Measurements from ENCODE around the gene INSRR. TPM values are rescaled to one million over a fixed set of nuclear protein-coding genes. Genes with fewer than 3 reads are reported as not detected.

The INSRR gene
- total RNA-seq, 6 experiments from 2014 or later = not detected

GRCh38 chr1:156815307-156815826, 43.5 kb downstream of the INSRR start:
- Mint-ChIP-seq H3K4me3 (peak overlapping the region; percentile 25), H3K4me1 (ENCODE audit: low read depth) (peaks cover 43% of the 10 kb centered on the region), H3K27ac (peak overlapping the region; percentile 73), H3K9me3 (no peaks in the 10 kb centered on the region), H3K36me3 (ENCODE audit: low read depth) (no peaks in the 10 kb centered on the region), H3K27me3 (ENCODE audit: insufficient read depth) (peaks cover 12% of the 10 kb centered on the region)
- TF ChIP-seq CTCF (IDR thresholded peaks at IDR 0.05) = peak; percentile 52
- DNase-seq = peak; percentile 77

- TF ChIP-seq CTCF (IDR thresholded peaks at IDR 0.05) = no peak
- H3K27ac Mint-ChIP-seq = peak overlapping the region; percentile 73; the same call in 1 of the 2 replicates
- no peak for DNase-seq
- H3K9me3 Mint-ChIP-seq = no peaks in the 10 kb centered on the region
- peaks cover 12% of the 10 kb centered on the region for H3K27me3 Mint-ChIP-seq (ENCODE audit: insufficient read depth)
- H3K4me1 Mint-ChIP-seq (ENCODE audit: low read depth) = peaks cover 43% of the 10 kb centered on the region
- H3K4me3 Mint-ChIP-seq = no peak overlapping the region; the same call in 1 of the 2 replicates
- H3K36me3 Mint-ChIP-seq (ENCODE audit: low read depth) = no peaks in the 10 kb centered on the region
Observed at GRCh38 chr1:156814571-156815260, 44.2 kb downstream of the INSRR start.

GRCh38 chr1:156813750-156814570, 45.0 kb downstream of the INSRR start:
- Mint-ChIP-seq H3K4me1 (ENCODE audit: low read depth) (peaks cover 43% of the 10 kb centered on the region), H3K27ac (no peak overlapping the region), H3K9me3 (no peaks in the 10 kb centered on the region), H3K27me3 (ENCODE audit: insufficient read depth) (peaks cover 14% of the 10 kb centered on the region), H3K4me3 (no peak overlapping the region), H3K36me3 (ENCODE audit: low read depth) (no peaks in the 10 kb centered on the region)
- no peak for DNase-seq
- peak; percentile 71; the same call in 1 of the 2 replicates for TF ChIP-seq CTCF (IDR thresholded peaks at IDR 0.05)

- TF ChIP-seq CTCF (IDR thresholded peaks at IDR 0.05) = no peak
- Mint-ChIP-seq H3K27me3 (ENCODE audit: insufficient read depth) (peaks cover 14% of the 10 kb centered on the region), H3K4me1 (ENCODE audit: low read depth) (peaks cover 43% of the 10 kb centered on the region), H3K36me3 (ENCODE audit: low read depth) (no peaks in the 10 kb centered on the region), H3K9me3 (no peaks in the 10 kb centered on the region), H3K27ac (no peak overlapping the region), H3K4me3 (no peak overlapping the region)
- no peak for DNase-seq
Observed at GRCh38 chr1:156813298-156813697, 45.6 kb downstream of the INSRR start.

GRCh38 chr1:156812293-156812990, 46.5 kb downstream of the INSRR start:
- H3K4me1 Mint-ChIP-seq (ENCODE audit: low read depth) = peaks cover 43% of the 10 kb centered on the region
- no peak for TF ChIP-seq CTCF (IDR thresholded peaks at IDR 0.05)
- H3K27me3 Mint-ChIP-seq (ENCODE audit: insufficient read depth) = peaks cover 14% of the 10 kb centered on the region
- H3K4me3 Mint-ChIP-seq = no peak overlapping the region
- no peaks in the 10 kb centered on the region for H3K36me3 Mint-ChIP-seq (ENCODE audit: low read depth)
- H3K9me3 Mint-ChIP-seq = no peaks in the 10 kb centered on the region
- H3K27ac Mint-ChIP-seq = no peak overlapping the region
- no peak for DNase-seq

All from HFFc6 (cell line).